ENCODE results near the gene ZBTB1. TPM values are rescaled to one million over a fixed set of nuclear protein-coding genes. Genes with fewer than 3 reads are reported as not detected.

The ZBTB1 gene
- total RNA-seq, 1 donor: 83.8 TPM

- no peak for TF ChIP-seq CTCF (IDR thresholded peaks at IDR 0.05; ENCODE audit: insufficient read depth, low read depth, low read length)
- DNase-seq (ENCODE audit: low read depth): peak; percentile 55
- H3K4me3 ChIP-seq (ENCODE audit: low read depth, low read length): peak within 1 kb of the TSS; percentile 84
These were observed 39.3 kb upstream of the ZBTB1 start, which contains the start of gene AKAP5 for GRCh38 chr14:64465191-64465822. Gene AKAP5 (plus strand): TSS chr14:64465499. CDS start chr14:64468395, 2,896 bp downstream.

GRCh38 chr14:64465831-64466554 is 38.6 kb upstream of the ZBTB1 start:
- H3K4me3 ChIP-seq (ENCODE audit: low read depth, low read length): peak overlapping the region; percentile 84
- TF ChIP-seq CTCF (IDR thresholded peaks at IDR 0.05; ENCODE audit: insufficient read depth, low read depth, low read length): peak; percentile 55
- peak; percentile 60 for DNase-seq (ENCODE audit: low read depth)

- TF ChIP-seq CTCF (IDR thresholded peaks at IDR 0.05; ENCODE audit: insufficient read depth, low read depth, low read length): no peak
- peak; percentile 86 for DNase-seq (ENCODE audit: low read depth)
- no peak overlapping the region for H3K4me3 ChIP-seq (ENCODE audit: low read depth, low read length)
These were observed 37.5 kb upstream of the ZBTB1 start for GRCh38 chr14:64467101-64467500.

- H3K4me3 ChIP-seq (ENCODE audit: low read depth, low read length): no peak overlapping the region
- TF ChIP-seq CTCF (IDR thresholded peaks at IDR 0.05; ENCODE audit: insufficient read depth, low read depth, low read length): no peak
- peak; percentile 49 for DNase-seq (ENCODE audit: low read depth)
These were observed 37.0 kb upstream of the ZBTB1 start for GRCh38 chr14:64467566-64467965.

GRCh38 chr14:64468451-64468850 is 36.1 kb upstream of the ZBTB1 start:
- no peak for TF ChIP-seq CTCF (IDR thresholded peaks at IDR 0.05; ENCODE audit: insufficient read depth, low read depth, low read length)
- DNase-seq (ENCODE audit: low read depth): no peak
- H3K4me3 ChIP-seq (ENCODE audit: low read depth, low read length): no peak overlapping the region

- DNase-seq (ENCODE audit: low read depth): no peak
- no peak overlapping the region for H3K4me3 ChIP-seq (ENCODE audit: low read depth, low read length)
- TF ChIP-seq CTCF (IDR thresholded peaks at IDR 0.05; ENCODE audit: insufficient read depth, low read depth, low read length): no peak
These were observed 30.5 kb upstream of the ZBTB1 start for GRCh38 chr14:64474041-64474440.

All from fibroblast of villous mesenchyme (primary cell).